Measurements from ENCODE around the gene TNRC18.
"Not testable (repeated sequence)": the region's sequence is repeated elsewhere in the genome, so short reads cannot be mapped to it uniquely, and the experiment has no call there.

Gene TNRC18

DNA sequence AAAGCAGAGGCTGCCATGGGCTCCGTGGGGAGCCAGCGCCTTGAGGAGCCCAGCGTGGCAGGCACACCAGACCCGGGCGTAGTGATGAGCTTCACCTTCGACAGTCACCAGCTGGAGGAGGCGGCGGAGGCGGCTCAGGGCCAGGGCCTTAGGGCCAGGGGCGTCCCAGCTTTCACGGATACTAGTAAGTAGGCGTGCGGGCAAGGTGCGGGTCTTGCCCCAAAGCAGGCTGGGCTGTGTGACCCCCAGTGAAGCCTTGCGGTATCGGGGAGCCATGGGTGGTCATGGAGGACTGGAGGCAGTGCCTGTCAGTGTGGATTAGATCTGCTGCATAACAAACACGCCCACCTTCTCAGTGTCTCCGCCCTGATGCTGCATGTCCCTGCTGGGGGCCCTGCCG lies 135.8 kb downstream of the TNRC18 start:
- no peak for DNase-seq

DNA sequence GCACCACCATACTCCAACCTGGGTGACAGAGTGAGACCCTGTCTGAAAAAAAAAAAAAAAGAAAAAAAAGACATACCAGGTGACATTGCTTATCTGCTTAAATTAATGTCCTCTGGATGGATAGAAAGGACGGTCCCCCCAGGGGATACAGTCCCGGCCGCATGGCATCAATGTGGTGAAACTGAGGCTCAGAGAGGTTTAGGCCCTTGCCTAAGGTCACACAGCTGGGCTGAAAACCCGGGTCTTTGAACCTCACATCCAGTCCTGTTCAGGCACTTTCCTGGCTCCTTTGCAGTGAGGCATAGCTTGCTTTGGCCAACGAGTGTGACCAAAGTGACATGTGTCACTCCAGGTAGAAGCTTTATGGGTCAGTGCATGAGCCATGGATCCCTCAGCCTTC lies 136.3 kb downstream of the TNRC18 start:
- not testable (repeated sequence) for DNase-seq

DNA sequence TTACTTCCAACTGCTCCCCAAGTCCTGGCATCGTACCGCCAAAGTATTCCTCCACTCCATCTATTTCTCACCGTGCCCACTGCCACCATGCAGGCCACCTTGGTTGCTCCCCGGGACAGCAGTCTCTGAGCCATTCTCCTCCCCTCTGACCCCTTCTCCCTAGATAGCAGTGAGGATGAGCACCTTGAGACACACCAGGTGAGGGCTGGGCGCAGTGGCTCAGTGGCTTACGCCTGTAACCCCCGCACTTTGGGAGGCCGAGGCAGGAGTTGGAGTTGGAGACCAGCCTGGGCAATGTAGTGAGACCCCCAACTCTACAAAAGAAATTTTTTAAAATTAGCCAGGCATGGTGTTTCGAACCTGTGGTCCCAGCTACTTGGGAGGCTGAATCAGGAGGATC lies 136.7 kb downstream of the TNRC18 start:
- DNase-seq = no peak

DNA sequence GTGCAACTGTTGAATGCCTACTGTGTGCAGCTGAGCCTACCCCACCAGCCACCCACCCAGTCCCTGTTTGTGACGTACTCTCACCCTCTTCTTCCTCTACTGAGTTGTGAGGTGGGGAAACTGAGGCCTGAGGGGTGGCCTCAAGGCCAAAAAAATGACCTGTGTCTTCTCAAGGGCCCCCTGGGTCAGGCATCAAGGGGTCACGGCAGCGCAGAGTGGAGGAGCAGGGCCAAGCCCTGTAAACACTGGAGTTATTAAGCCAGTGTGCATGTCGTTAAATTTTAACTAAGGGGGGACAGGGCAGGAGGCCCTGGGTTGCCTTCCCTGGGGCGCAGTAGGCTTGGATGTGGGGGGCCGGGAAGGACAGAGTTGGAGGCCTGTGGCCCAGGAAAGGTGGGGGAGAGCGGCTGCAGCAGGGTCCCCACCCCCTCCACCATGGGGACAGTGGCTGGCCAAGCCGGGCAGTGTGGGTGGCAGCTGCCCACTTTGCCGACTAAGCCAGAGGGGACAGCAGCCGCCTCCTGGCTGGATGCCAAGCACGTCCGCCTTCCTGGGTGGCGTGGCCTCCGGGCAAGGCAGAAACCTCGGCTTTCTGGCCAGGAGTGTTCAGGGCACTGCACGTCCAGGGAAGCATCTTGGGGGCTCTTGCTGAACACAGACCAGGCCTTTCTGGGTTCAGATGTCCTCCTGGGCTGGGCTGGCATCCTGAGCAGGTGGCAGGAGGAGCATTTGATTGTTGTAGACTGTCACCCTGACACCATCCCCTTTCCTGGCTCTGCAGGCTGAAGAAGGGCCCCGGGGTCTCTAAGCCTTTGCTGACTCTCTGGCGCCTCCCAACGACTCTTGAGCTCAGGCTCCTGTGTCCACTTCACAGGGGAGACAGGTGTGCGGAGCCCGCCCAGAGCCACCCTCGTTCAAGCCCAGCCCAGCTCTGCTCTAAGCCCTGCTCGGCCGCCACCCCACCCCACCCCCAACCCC lies 139.0 kb downstream of the TNRC18 start:
- DNase-seq = no peak

DNA sequence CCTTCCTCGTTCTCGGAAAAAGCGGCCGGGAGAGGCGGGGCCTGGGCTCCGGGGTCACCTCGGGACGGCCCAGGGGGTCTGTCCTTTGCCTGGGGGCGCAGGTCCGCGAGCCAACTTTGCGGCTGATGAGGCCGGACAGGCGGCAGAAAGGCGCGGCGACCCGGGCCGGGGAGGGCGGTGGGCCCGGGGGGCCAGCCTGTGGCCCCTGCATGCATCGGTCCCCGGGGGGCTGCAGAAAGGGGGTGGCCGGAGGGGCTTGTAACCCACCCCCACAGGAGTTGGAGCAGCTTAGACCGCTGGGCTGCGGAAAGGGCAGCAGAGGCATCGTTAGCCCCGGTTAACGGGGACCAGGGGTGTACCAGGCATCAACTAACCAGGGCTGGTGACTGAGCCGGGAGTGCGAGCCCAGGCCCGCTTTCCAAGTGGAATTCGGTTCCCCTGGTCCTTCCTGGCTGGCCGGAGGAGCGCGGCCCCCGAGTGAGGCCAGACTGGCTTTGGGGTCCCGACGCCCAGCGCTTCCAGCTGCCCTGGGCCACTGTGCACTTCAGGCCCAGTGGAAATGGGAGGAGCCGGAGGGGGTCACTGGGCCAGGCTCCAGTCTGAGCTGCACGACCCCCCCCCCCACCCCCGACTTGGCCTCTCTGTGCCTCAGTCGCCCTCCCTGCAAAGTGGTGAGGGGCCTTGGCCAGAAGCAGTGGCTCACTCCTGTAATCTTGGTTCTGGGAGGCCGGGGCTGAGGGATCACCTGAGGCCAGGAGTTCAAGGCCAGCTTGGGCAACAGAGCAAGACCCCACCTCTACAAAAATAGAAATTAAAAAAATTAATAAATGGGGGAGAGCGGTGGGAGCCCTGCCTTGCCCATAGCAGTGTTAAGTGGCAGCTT lies 140.0 kb downstream of the TNRC18 start:
- DNase-seq = no peak

DNA sequence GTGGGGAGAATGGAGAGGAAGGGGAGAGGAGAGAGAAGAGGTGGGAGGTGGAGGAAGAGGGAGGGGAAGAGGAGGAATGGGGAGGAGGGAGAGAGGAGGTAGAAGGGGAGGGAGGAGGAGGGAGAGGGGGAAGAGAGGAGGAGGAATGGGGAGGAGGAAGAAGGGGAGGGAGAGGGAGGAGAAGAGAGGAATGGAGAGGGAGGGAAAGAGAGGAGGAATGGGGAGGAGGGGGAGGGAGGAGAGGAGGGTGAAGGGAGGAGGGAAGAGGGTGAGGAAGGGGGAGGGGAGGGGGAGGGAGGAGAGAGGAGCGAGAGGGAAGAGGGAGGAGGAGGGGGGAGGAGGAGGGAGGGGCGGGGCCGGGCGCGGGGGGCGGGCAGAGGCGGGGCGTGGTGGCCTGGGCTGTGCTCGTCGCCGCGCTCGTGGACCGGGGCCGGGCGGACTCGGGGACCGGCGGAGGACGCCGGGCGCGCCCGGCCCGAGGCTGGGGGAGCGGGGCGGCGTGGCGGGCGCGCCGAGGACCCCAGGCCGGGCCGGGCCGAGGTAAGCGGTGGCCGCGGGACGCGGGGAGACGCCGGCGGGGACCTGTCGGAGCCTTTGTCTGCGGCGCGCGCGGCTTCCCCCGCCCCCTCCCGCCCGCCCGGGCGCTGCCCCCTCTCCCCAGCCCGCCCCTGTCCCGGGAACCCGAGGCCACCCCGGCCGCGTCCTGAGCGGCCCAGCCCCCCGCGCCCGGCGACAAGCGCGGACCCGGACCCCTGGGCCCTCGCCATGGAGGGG lies 140.9 kb downstream of the TNRC18 start, which contains the start of gene SLC29A4:
Gene SLC29A4 (plus strand): TSS at position 401 of the 774 bp plus-strand sequence. CDS start 4,874 bp downstream, outside the sequence.
- DNase-seq = no peak

DNA sequence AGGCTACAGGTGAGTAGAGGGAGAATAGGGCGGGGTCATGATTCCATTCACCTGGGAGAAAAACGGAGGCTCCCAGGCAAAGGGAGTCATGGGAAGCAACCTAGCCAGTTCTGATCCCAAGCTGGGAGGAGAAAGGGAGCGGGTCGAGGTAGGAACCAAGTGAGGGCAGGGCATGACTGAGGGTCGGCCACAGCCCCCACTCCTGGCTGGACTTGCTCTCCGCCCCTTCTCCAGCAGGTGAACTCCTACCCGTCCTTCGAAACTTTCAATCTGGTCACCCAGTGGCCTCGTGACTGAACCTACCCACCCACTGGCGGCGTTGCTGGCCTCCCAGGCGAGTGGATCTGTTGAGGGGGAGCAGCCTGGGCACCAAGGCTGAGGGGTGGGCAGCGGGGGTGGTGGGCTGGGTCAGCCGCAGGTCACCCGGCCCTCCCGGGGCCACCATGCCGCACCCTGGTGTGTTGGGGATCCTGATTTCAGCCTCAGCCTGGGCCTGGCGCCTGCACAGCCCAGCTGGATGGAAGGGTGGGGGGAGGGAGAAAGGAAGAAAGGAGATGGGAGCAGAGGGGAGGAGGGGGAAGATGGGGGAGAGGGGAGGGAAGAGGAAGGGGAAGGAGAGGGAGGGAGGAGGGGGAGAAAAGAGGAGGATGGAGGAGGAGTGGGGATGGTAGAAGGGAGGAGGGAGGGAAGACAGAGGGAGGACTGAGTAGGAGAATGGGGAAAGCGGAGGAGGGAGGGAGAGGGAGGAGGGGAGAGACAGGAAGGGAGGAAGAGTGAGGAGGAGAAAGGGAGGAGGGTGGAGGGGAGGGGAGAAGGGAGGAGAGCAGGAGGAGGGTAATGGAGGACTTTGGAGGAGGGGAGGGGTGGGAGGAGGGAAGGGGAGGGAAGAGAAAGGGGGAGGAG lies 141.8 kb downstream of the TNRC18 start:
- not testable (repeated sequence) for DNase-seq

DNA sequence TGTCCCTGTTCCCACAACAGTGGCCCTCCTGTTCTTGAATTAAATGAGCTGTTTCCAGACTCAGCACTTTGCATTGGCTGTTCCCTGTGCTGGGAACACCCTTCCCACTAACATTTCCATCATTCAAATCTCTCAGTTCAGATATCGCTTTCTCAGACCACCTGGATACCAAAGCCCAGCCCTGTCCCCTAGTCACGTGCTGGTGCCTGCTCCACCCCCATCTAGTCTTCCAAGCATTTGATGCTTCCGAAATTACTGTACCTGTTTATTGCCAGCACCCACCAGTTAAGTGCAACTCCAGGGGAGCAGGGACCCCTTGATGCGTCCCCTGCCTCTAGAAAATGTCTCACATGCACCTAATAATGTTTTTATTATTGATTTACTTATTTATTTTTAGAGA lies 143.9 kb downstream of the TNRC18 start:
- no peak for DNase-seq

DNA sequence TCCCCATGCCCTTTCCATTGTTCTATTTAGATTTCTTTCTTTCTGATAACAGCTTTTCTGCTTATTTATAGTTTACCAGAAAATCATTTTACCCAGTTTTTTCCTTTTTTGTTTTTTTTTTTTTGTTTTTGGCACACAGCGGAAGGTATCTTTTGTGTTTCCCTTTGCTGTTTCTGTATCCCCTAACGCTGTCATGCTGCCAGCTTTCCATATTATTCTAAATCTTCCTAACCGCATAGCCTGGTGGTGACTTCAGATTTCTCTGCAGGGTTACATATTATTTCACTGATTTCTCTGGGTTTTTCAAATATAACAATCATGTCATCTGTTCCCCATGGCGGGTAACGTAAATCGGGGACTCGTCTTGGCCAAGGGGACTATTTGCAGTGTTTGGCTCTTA lies 144.9 kb downstream of the TNRC18 start:
- DNase-seq = no peak

DNA sequence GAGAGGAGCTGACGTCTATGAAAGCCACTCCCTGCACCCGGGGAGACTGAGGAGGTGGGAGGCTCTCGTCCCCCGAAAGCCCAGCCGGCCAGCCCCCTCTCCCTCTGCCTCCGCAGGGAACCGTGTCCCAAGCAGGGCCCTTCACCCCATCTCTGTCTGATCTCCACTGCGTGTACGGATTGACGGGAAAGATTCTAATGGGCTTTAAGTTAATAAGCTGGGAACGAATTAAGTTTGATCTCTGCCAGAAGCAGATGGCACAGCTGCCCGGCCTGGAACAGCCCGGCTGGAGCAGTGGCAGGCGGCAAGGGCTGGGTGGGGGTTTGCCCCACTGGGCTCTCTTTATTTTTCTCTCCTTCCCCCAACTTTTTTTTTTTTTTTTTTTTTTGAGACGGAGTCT lies 147.0 kb downstream of the TNRC18 start:
- DNase-seq = no peak

DNA sequence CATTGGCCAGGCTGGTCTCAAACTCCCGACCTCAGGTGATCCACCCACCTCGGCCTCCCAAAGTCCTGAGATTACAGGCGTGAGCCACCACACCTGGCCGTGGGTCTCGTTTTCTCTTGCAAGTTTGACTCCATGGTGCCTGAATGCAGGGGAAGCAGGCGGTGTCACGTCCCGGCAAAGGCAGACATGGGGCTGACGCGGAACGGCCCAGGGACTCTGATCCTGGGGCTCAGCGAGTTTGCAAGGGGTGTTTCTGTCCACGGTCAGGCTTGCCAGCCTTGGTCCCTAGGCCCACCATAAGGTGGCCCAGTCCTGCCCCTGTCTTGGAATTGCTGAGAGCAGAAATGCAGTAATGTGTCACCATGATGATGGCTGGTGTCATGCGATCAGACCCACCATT lies 147.5 kb downstream of the TNRC18 start:
- not testable (repeated sequence) for DNase-seq

DNA sequence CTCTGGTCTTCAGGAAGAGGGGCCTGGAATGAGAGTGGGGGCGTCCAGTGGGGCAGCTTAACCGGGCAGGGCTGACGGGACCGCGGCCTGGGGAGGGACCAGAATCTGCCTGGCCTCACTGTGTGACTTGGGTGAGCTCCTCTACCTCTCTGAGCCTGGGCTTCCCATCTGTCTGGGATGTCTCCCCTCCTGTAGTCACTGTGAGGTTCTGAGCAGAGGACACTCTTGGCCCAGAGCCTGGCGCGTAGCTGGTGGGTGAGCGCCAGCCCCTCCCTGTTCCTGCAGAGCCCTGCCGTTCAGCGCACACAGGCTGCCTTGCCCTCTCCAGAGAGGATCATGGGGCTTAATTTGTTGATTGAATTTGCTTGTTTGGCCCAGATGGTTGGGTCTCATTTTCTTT lies 148.1 kb downstream of the TNRC18 start:
- not testable (repeated sequence) for DNase-seq

DNA sequence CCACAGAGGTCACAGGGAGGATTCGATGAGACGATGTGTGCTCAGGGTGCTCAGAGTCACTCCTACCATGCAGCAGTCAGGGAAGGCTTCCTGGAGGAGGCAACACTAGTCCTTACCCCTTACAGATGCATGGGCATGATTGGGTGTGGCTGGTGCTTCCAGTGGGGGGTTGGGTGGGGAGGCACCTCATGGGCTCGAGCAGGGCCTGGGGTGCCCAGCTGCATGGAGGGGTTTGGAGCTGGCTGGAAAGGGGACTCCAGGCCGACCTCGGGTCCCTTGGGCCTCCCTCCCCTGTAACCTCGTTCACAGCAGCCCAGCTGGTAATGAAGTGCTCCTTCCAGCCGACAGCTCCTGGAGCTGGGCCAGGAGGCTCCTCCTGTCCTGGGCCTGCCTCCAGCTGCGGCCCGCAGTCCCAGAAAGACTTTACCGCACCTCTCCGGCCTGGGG lies 148.6 kb downstream of the TNRC18 start:
- DNase-seq = not testable (repeated sequence)

DNA sequence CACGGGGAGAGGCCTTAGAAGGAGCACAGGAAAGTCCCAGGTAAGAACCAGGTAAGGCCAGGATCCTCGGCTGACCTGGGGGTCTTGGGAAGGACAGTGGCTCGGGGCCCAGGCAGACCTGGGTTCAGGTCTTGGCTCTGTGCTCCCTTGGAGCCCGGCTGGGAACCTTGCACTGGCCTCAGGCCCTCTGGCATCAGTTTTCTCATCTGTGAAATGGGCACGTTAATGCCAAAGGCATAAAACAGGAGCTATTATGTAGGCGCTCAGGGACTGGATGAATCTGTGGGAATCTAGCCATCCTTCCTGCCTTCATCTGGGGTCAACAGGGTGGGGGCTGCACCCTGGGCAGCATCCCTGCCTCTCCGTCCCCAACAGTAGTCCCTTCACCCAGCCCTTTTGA lies 149.2 kb downstream of the TNRC18 start:
- no peak for DNase-seq

DNA sequence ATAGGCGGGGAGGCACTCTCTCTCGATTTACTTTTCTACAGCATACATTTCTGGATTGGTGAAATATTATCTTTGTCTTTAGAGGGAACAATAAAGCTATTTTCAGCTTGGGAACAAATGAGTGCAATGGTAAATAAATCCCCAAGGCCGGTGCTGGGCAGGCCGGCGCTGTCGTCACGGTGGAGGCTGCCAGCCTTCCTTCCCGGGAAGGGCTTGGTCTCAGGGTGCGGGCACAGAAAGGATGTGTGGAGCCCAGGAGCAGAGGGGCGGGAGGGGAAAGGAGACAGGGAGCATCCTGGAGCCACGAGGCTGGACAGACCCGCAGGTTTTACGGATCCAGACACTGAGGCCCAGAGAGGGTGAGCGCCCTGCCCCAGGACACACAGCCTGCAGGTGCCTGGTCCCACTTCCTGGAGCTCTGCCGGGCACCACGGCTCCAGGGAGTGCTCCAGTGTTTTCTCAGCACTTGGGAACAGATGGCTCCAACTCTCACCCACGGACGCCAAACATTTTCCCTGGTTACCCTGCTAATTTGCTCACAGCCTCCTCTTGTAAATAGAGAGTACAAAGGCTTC lies 149.7 kb downstream of the TNRC18 start:
- not testable (repeated sequence) for DNase-seq

DNA sequence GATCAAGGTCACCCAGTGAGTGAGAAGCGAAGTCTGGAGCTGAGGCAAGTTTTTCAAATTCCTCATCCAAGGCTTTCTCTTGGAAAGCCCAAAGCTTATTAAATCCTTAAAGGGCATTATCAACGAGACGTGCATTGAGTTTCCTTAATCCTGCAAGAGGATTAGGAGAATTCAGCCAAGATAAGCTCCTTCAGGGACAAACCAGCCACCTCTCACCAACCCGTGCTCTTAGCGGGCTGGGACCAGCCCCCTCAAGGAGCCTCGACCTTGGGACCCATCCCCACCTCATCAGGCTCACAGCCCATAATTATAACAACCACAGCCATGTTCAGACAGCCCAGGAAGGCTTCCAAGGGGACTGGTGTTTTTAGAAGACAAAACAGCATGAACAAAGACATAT lies 152.8 kb downstream of the TNRC18 start:
- DNase-seq = no peak

DNA sequence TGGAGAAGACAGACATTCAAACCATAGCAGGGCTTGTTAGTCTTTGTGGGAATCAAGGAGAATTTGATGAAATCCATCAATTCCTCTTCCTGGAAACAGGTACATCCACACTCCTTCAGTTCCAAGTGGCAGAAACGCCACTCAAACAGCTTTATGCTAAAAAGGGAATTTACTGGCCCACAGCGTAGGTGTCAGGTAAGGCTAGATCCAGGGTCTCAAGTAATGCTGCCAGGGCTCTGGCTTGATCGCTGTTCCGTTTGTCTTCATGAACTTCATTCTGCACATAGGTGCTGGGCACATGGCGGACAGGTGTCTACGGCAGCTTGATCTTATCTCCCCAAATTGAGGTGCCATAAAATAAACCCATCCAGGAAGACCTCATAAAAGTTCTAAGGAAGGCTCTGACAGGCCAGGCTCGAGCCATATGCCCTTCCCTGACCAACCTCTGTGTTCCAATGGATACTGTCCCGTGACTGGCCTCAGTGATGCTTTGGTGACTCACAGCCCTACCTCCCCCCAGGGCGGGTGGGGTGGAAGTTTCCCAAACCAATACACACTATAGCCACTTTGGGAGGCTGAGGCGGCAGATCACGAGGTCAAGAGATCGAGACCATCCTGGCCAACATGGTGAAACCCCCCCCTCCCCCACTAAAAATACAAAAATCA lies 153.5 kb downstream of the TNRC18 start:
- not testable (repeated sequence) for DNase-seq

DNA sequence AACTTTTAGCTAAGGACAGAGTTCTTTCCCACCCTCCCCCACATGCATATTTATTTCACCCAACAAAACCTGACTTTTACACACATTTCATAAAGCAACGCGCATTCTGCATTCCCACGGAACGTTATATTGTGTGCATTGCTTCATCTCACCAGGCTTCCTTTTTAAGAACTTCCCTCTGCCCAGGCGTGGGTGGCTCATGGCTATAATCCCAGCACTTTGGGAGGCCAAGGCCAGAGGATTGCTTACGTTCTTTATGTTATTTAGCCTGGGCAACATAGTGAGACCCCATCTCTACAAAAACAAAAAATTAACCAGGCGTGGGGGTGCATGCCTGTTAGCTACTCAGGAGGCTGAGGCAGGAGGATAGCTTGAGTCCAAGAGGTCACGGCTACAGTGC lies 155.8 kb downstream of the TNRC18 start:
- DNase-seq = not testable (repeated sequence)

DNA sequence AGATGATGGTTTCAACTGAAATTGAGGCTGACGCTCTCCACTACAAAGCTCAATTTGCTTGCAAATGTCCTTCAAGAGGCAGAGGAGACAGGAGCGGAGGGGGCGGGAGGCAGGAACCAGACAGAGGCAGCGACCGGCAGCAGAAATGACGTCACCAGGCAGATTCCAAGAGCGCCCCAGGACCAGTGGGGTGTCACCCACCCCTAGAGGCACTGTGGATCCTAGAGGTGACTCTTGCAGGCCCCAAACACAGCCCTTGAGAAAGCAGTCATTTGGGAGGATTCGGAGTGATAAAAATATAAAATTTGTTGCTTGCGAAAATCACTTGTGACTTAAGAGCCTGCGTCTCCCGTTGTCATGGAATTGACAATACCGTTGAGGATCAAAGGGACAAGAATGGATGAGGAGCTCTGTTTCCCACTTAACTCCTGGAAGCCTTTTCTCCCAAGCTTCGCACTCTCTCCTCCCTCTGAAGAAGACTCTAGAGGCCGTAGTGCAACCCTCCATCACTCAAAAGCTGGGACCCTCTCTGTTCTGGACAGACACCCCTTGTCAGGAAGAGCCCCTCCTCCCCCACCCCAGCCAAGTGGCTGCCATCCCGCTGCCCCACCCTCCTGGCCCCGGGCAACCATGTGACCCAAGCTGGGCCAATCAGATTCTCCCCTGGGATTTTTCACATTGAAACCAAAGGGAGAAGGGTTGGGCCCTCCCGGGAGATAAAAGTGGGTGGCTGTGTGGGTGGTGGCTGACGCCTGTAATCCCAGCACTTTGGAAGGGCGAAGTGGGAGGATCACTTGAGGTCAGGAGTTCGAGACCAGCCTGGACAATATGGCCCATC lies 157.2 kb downstream of the TNRC18 start:
- no peak for DNase-seq

All from activated CD8-positive, alpha-beta memory T cell treated with anti-CD3 and anti-CD28 coated beads for 24 hours (primary cell).